Stimulated activated naive CD4-positive, alpha-beta T cell (primary cell): ENCODE measurements around the gene SLC25A53.

Source experiments
- DNase-seq, 6 experiments: peaks; one replicate each; lab custom pipeline; 2025; lab: John Stamatoyannopoulos, UW

SLC25A53 gene

DNA sequence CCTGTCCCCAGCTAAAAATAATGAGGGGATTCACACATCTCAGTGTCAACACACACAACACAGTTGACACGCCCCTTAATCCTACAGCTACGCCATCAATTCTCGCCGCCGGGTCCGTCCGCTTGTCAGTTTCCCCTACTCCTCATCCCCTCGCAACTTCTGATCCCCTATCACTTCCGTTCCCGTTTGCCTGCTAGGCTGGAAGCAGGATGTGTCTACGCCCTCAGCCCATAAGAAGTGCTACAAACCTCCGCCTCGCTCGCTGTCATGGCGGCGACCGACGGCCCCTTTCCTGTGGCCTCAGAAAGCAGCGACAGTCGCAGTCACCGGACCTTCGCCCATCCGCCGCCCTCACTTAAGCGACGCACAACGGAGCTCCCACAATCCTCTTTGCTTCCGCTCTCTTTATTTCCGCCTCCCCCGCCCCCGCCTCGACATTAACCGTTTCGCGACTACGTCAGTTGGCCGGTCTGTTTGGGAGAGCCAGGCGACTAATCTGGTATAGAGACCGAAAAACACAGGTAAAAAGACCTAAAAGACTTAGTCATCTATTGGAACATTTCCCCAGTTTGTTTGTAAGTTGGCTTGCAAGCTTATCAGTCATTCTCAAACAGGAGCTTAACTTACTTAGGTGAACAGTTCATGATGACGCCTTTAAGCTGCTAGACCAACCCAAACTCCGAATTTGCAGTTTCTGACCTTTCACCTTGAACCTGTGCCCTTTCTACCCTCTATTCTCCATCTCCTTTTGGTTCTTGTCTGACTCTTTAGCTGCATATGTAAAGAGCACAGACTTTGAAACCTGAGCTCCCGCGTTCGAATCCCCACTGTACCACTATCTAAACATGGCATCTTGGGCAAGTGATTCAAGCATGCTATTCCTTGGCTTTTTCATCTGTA lies at the start of gene SLC25A53:
Gene SLC25A53 (minus strand): TSS at position 380 of the 900 bp plus-strand sequence. CDS start 51,752 bp downstream, outside the sequence.
- peak; percentile 67 to 88 (median 78) for DNase-seq

GRCh38 chrX:104205548-104205947 lies 48.7 kb upstream of the SLC25A53 start:
- DNase-seq = no peak

GRCh38 chrX:104195489-104196084 lies 38.8 kb upstream of the SLC25A53 start:
- peak in 2 of 6 experiments; percentile 9 to 38 for DNase-seq

GRCh38 chrX:104195013-104195412 lies 38.2 kb upstream of the SLC25A53 start:
- no peak for DNase-seq

DNA sequence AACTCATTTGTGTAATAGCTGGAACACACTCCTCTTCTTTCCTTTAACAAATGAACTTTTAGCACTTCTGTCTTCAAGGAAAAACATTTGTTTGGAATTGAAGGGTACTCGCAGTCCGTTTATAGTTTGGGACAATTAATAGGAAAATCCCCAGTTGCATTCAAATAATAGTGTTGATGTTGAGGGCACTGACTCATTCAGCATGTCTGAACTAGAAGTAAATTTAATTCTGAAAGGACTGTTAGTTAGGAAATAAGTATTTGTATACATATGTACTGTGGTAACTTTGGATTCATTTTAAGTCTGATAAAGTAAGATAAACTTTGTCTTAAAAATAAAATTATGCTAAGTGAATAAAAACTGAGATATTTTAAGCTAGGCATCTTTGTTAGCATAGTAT lies 36.7 kb upstream of the SLC25A53 start:
- no peak for DNase-seq

DNA sequence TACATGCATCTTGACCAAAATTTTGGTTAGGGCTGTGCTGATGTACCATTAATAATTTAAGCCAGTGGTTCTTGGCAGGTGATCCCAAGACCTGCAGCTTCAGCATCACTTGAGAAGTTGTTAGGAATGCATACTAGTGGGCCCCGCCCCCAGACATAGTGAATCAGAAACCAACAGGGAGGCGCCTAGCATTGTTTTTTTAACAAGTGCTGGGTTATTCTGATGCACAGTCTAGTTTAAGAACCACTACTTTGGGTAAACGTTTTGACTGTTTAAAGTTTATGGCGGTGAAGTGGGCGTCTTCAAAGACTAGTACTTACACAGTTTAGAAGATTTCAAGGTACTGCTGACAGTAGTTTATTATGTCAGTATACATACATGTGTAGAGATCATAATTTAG lies 33.0 kb upstream of the SLC25A53 start:
- DNase-seq = no peak

DNA sequence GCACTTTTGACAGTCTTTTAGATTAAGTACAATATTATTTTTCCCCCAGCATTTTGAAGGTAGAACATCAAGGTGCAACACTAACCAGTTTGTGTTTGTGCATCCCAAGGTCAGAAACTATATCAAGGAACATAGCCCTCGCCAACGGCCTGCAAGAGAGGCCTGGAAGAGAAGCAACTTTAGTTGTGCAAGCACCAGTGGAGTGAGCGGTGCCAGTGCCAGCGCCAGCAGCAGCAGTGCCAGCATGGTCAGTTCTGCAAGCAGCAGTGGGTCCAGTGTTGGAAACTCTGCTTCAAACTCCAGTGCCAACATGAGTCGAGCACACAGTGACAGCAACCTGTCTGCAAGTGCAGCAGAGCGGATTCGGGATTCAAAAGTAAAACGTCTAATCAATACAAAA lies 31.1 kb upstream of the SLC25A53 start:
- DNase-seq = no peak

DNA sequence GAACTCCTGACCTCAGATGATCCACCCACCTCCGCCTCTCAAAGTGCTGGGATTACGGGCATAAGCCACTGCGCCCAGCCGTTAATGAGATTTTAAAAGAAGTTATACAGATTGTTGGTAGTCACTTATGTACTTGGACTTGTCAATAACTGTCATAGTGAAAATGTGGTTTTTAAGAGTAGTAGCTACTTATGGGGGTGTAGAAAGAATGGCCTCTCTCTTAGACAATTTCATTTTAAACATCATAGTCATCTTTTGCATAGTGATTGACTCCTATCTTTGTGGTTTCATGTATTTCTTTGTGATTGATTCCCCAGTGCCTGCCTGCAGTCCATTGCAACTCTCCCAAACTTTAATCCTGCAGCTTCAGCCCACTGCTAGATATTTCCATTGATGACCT lies 26.9 kb upstream of the SLC25A53 start:
- no peak for DNase-seq

DNA sequence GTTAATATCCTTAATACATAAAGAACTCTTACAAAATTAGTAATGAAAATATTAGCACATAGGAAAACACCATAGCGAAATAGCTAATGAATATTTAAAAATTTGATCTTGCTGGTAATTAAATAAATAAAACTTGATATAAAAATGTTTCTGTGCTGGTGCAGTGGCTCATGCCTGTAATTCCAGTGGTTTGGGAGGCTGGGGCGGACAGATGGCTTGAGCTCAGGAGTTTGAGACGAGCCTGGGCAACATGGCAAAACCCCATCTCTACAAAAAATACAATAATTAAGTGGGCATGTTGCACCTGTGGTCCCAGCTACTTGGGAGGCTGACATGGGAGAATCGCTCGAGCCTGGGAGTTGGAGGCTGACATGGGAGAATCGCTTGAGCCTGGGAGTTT lies 17.0 kb upstream of the SLC25A53 start:
- no peak for DNase-seq

GRCh38 chrX:104172788-104173187 lies 16.0 kb upstream of the SLC25A53 start:
- DNase-seq = no peak

DNA sequence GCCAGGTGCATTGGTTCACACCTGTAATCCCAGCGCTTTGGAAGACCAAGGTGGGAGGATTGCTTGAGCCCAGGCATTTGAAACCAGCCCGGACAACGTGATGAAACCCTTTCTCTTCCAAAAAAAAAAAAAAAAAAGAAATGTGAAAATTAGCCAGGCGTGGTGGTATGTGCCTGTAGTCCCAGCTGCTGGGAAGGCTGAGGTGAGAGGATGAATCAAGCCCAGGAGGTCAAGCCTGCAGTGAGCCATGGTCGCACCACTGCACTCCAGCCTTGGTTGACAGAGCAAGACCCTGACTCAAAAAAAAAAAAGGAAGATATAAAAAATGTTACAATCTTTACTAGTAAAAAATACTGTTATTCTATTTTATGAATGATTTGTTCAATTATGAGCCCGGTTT lies 15.3 kb upstream of the SLC25A53 start:
- no peak for DNase-seq

DNA sequence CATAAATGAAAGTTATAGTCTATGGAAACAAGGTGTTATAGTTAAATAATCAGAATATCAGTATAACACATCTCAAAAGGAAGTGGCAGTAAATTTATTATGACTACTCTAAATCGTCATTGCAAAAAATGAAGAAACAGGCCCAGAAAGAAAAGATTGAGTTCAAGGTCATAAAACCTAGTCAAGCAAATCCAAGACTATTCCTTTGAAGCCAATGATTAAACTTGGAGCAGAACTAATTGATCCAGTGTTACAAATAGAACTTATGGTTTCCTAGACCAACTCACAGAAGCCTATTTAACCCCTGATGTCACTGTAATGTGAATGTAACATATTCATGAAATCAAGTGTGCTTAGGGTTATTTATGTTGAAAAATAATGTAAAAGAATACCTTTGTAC lies 11.3 kb upstream of the SLC25A53 start:
- DNase-seq = no peak

DNA sequence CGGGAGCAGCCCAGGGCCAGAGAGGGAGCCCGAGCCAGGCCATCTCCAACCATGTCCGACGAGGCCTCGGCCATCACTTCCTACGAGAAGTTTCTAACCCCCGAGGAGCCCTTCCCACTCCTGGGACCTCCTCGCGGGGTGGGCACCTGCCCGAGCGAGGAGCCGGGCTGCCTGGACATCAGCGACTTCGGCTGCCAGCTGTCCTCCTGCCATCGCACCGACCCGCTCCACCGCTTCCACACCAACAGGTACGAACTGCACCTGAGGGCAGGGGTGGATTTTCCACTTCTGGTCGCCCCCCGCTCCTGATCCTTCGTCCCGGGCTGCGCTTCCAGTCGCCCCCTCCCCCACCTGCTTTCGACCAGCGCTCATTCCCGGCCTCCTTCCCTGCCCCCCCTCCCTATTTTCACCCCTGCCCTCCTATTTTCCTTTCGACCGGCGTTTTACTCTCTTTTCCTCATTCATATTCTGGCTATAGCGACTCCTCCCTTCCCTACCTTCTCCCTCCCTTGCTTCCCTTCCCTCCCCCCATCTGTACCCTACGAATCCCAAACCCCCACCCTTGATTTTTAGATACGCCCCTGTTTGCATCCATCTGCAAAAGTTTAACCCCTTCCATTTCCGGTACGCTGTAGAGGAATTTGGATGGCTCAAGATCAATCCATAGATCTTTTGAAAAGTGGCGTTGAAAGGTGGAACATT lies 10.1 kb upstream of the SLC25A53 start:
- no peak for DNase-seq

- peak; percentile 63 to 78 (median 72) for DNase-seq
Measured at GRCh38 chrX:104165894-104166734, 9.3 kb upstream of the SLC25A53 start, which contains the start of gene FAM199X. Gene FAM199X, plus strand, starts transcription at chrX:104166453. Its CDS starts 333 bp downstream, at chrX:104166786.

- no peak for DNase-seq
Measured at GRCh38 chrX:104151037-104151436, 5.8 kb downstream of the SLC25A53 start.

GRCh38 chrX:104141087-104141760 lies 15.6 kb downstream of the SLC25A53 start:
- DNase-seq = no peak

- peak in 1 of 6 experiments; percentile 6 for DNase-seq
Measured at GRCh38 chrX:104137496-104137895, 19.3 kb downstream of the SLC25A53 start.

GRCh38 chrX:104136241-104137019 lies 20.4 kb downstream of the SLC25A53 start:
- DNase-seq = peak; percentile 14 to 68 (median 36)

GRCh38 chrX:104135677-104136076 lies 21.1 kb downstream of the SLC25A53 start:
- no peak for DNase-seq

DNA sequence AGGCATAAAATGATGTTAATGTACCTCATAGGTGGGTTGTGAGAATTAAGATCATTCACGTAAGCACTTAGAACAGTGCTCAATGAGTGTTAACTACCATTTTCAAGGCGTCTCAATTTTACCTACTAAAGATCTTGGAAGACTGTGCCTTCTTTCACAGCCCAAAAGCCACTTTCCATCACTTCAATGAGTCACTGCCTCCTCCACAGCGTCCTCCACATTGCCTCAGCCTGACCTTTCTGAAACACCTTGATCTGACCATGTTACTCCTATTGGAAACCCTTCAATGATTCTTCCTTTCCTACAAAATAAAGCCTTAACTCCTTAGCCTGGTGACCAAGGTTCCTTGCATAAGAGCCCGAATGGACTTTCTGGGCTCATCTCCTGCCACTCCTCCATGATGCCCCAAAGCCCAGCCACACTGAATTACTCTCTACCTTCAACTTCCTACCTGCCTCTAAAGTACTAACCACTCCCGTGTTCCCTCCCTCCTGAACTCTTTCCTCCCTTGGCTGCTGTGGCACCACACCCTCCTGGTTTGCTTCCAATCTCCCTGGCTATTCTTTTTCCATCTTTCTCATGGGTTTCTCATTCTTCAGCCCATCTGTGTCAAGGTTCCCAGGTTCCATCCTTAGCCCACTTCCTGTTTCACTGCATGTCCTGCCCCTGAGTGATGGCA lies 22.1 kb downstream of the SLC25A53 start:
- DNase-seq = no peak
